Measurements from ENCODE around the gene PDPR. TPM values are rescaled to one million over a fixed set of nuclear protein-coding genes. Genes with fewer than 3 reads are reported as not detected.
A peak's percentile ranks its signal among the peaks of the same experiment; 100 is the strongest.
"Not testable (repeated sequence)": the region's sequence is repeated elsewhere in the genome, so short reads cannot be mapped to it uniquely, and the experiment has no call there.

PDPR gene
- total RNA-seq, 3 donors from 2014 or later (not counting 1 experiment from before 2014, with no cell fraction given), result 50.0 to 73.9 (median 52.0) TPM

DNA sequence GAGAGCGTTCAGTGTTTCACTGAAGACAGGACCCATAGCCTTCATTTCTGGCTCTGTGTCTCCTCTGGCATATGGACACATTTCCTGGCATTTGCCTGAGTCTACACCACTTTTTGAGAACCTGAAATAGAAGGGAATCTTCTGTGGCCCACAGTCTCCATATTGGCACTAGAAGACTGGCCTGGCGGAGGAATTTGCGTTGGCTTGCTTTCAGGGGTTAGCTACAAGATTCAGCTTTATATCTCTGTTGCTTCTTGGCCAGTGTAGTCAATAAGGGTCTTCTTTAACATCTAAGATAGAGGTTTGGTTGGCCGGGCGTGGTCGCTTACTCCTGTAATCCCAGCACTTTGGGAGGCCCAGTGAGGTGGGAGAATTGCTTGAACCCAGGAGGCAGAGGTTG is 46.7 kb downstream of the PDPR start:
- Mint-ChIP-seq H3K27me3 (ENCODE audit: low read depth in 2 of 2) (no peaks in the 10 kb centered on the region), H3K4me1 (peaks cover 0 to 5% of the 10 kb centered on the region in 2 donors)
- intact Hi-C loops (cut with micrococcal nuclease), result loop anchor here (10.0 kb wide), 1 partner anchor 494 kb away; no protein-coding TSS in a partner anchor

DNA sequence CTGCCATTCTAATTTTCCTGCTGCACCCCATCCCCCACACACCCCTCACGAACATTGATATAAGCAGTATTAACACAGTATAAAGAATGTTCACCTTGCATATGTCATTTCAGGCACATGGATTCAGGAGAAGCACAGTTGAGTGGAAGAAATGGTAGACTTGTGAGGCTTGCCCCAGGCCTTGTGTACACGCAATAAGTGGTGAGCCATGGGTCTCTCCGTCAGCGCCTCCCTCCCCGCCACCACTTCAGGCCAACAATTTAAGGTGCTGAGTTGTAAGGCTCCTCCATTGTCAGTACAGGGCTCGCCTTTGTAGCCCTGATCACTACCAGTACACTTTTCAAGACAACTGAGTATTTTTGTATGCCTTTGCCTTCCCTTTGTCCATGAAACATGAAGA is 47.2 kb downstream of the PDPR start:
- intact Hi-C loops (cut with micrococcal nuclease), result loop anchor here (10.0 kb wide), 1 partner anchor 493 kb away; no protein-coding TSS in a partner anchor
- peak in 1 of 2 donors; percentile 7 for DNase-seq
- TF ChIP-seq, protein P1, sequence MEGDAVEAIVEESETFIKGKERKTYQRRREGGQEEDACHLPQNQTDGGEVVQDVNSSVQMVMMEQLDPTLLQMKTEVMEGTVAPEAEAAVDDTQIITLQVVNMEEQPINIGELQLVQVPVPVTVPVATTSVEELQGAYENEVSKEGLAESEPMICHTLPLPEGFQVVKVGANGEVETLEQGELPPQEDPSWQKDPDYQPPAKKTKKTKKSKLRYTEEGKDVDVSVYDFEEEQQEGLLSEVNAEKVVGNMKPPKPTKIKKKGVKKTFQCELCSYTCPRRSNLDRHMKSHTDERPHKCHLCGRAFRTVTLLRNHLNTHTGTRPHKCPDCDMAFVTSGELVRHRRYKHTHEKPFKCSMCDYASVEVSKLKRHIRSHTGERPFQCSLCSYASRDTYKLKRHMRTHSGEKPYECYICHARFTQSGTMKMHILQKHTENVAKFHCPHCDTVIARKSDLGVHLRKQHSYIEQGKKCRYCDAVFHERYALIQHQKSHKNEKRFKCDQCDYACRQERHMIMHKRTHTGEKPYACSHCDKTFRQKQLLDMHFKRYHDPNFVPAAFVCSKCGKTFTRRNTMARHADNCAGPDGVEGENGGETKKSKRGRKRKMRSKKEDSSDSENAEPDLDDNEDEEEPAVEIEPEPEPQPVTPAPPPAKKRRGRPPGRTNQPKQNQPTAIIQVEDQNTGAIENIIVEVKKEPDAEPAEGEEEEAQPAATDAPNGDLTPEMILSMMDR (IDR thresholded peaks at IDR 0.05), result no peak
- Histone ChIP-seq H3K36me3 (ENCODE audit: control insufficient read depth, insufficient read depth, low read length) (peaks cover 67% of the 10 kb centered on the region), H3K4me1 (ENCODE audit: control insufficient read depth, insufficient read depth, low read length) (peaks cover 7% of the 10 kb centered on the region), H3K9me3 (ENCODE audit: control insufficient read depth, insufficient read depth, low read length) (no peaks in the 10 kb centered on the region), H3K27ac (ENCODE audit: low read length) (no peak overlapping the region), H3K4me3 (ENCODE audit: low read length) (no peak overlapping the region), H3K27me3 (ENCODE audit: control insufficient read depth, insufficient read depth, low read length) (no peaks in the 10 kb centered on the region)
- H3K4me3 Mint-ChIP-seq, result no peak overlapping the region
- peaks cover 10% of the 10 kb centered on the region for H3K36me3 Mint-ChIP-seq
- 98% methylated on average over 6 of the region's 6 CpGs for WGBS (ENCODE audit: insufficient coverage)
- no peak for ATAC-seq
- no peaks in the 10 kb centered on the region for H3K9me3 Mint-ChIP-seq
- peak overlapping the region in 1 of 2 donors; percentile 37 for H3K27ac Mint-ChIP-seq
- H3K27me3 Mint-ChIP-seq (ENCODE audit: low read depth in 2 of 2), result no peaks in the 10 kb centered on the region
- H3K4me1 Mint-ChIP-seq, result peaks cover 0 to 5% of the 10 kb centered on the region in 2 donors

More for the DNA sequence above, 46.7 kb downstream of the PDPR start:
- H3K4me3 ChIP-seq (ENCODE audit: low read length), result no peak overlapping the region
- Mint-ChIP-seq H3K9me3 (no peaks in the 10 kb centered on the region), H3K27ac (no peak overlapping the region), H3K4me3 (no peak overlapping the region), H3K36me3 (peaks cover 10% of the 10 kb centered on the region)
- peaks cover 72% of the 10 kb centered on the region for H3K36me3 ChIP-seq (ENCODE audit: control insufficient read depth, insufficient read depth, low read length)
- no peak overlapping the region for H3K27ac ChIP-seq (ENCODE audit: low read length)
- H3K4me1 ChIP-seq (ENCODE audit: control insufficient read depth, insufficient read depth, low read length), result peaks cover 7% of the 10 kb centered on the region
- DNase-seq, result peak in 1 of 2 donors; percentile 1
- no peak for ATAC-seq
- WGBS (ENCODE audit: insufficient coverage), result 99% methylated on average over 6 of the region's 6 CpGs
- no peaks in the 10 kb centered on the region for H3K27me3 ChIP-seq (ENCODE audit: control insufficient read depth, insufficient read depth, low read length)
- H3K9me3 ChIP-seq (ENCODE audit: control insufficient read depth, insufficient read depth, low read length), result no peaks in the 10 kb centered on the region
- TF ChIP-seq, protein P1 (IDR thresholded peaks at IDR 0.05), result no peak

DNA sequence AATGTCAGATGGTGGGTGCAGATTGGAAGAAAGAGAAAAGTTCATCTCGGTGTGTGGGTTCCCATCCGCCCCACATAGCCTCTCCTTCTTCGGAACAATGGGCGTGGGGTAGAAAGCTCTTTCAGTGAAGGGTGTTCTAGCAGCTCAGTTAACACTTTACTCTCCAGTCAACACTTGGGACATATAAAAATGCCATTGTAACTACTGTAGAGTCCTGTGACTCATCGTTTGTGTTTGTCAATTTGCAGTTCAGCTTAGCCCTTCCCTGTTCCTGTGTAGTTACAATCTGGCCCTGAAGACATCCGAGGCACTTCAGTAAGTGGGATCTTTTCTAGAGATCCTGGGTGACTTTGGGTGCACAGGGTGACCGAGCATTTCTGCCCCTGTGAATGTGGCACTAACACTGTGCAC is 47.9 kb downstream of the PDPR start:
- Histone ChIP-seq H3K4me1 (ENCODE audit: control insufficient read depth, insufficient read depth, low read length) (peaks cover 7% of the 10 kb centered on the region), H3K4me3 (ENCODE audit: low read length) (no peak overlapping the region), H3K27ac (ENCODE audit: low read length) (no peak overlapping the region), H3K36me3 (ENCODE audit: control insufficient read depth, insufficient read depth, low read length) (peaks cover 60% of the 10 kb centered on the region), H3K27me3 (ENCODE audit: control insufficient read depth, insufficient read depth, low read length) (no peaks in the 10 kb centered on the region), H3K9me3 (ENCODE audit: control insufficient read depth, insufficient read depth, low read length) (no peaks in the 10 kb centered on the region)
- Mint-ChIP-seq H3K9me3 (no peaks in the 10 kb centered on the region), H3K27ac (peak overlapping the region in 1 of 2 donors; percentile 37), H3K4me3 (no peak overlapping the region), H3K27me3 (ENCODE audit: low read depth in 2 of 2) (no peaks in the 10 kb centered on the region), H3K4me1 (peaks cover 0 to 5% of the 10 kb centered on the region in 2 donors), H3K36me3 (peaks cover 10% of the 10 kb centered on the region)
- DNase-seq (peak in 1 of 2 donors; percentile 5), ATAC-seq (no peak)
- intact Hi-C loops (cut with micrococcal nuclease), result loop anchor here (10.0 kb wide), 1 partner anchor 493 kb away; no protein-coding TSS in a partner anchor
- TF ChIP-seq, protein P1 (IDR thresholded peaks at IDR 0.05), result no peak
- WGBS (ENCODE audit: insufficient coverage), result 92% methylated on average over 7 of the region's 7 CpGs

DNA sequence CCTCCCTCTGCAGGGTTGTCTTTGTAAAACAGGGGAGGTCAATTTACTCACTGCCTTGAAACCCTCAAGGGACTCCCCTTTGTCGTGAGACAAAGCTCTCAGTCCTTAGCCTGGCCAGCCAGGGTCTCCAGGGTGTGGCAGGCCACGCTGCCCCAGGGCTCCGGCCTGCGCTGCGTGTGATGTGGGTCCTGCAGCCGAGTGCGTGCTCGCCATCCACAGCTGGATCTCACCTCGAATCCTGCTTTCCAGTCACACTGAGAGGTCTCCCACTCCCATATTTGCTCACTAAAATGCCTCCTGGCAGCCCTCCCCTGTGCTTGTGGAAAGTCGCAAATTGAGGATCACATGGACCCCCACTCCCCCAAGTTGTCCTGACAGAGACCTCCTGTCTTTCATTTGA is 49.5 kb downstream of the PDPR start:
- DNase-seq (peak in 1 of 2 donors; percentile 4), ATAC-seq (no peak)
- no peak overlapping the region for H3K4me3 ChIP-seq (ENCODE audit: low read length)
- TF ChIP-seq, protein P1 (IDR thresholded peaks at IDR 0.05), result no peak
- peaks cover 45% of the 10 kb centered on the region for H3K36me3 ChIP-seq (ENCODE audit: control insufficient read depth, insufficient read depth, low read length)
- H3K4me3 Mint-ChIP-seq, result no peak overlapping the region
- H3K36me3 Mint-ChIP-seq, result peaks cover 10% of the 10 kb centered on the region
- intact Hi-C loops (cut with micrococcal nuclease), result loop anchor here (10.0 kb wide), 1 partner anchor 491 kb away; no protein-coding TSS in a partner anchor
- no peaks in the 10 kb centered on the region for H3K27me3 Mint-ChIP-seq (ENCODE audit: low read depth in 2 of 2)
- H3K4me1 Mint-ChIP-seq, result peaks cover 0 to 5% of the 10 kb centered on the region in 2 donors
- peaks cover 7% of the 10 kb centered on the region for H3K4me1 ChIP-seq (ENCODE audit: control insufficient read depth, insufficient read depth, low read length)
- no peak overlapping the region for H3K27ac Mint-ChIP-seq
- no peaks in the 10 kb centered on the region for H3K9me3 Mint-ChIP-seq
- H3K9me3 ChIP-seq (ENCODE audit: control insufficient read depth, insufficient read depth, low read length), result no peaks in the 10 kb centered on the region
- WGBS (ENCODE audit: insufficient coverage), result 93% methylated on average over 10 of the region's 10 CpGs
- no peak overlapping the region for H3K27ac ChIP-seq (ENCODE audit: low read length)
- H3K27me3 ChIP-seq (ENCODE audit: control insufficient read depth, insufficient read depth, low read length), result no peaks in the 10 kb centered on the region

DNA sequence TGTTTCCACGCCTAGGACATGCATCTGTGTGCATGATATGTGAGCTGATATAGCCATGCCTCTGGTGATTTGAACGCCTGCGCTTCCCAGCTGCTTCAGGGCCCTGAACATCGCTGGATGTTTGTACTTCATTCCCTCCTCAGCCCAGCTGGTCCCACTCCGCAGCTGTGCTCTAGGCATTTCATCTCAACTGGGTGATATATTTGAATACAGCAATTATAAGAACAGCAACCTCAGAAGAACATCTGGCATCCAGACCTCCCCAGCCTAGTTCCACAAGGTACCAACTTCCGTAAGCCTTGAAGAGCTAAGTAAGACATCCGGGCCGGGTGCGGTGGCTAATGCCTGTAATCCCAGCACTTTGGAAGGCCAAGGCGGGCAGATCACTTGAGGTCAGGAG is 52.6 kb downstream of the PDPR start:
- not testable (repeated sequence) for H3K9me3 Mint-ChIP-seq; H3K4me1 ChIP-seq (ENCODE audit: control insufficient read depth, insufficient read depth, low read length); H3K27ac ChIP-seq (ENCODE audit: low read length); DNase-seq; H3K4me3 ChIP-seq (ENCODE audit: low read length); ATAC-seq; H3K4me3 Mint-ChIP-seq; H3K9me3 ChIP-seq (ENCODE audit: control insufficient read depth, insufficient read depth, low read length); H3K36me3 Mint-ChIP-seq; H3K27ac Mint-ChIP-seq; H3K4me1 Mint-ChIP-seq; H3K27me3 ChIP-seq (ENCODE audit: control insufficient read depth, insufficient read depth, low read length); H3K27me3 Mint-ChIP-seq (ENCODE audit: low read depth in 2 of 2)
- peaks cover 14% of the 10 kb centered on the region for H3K36me3 ChIP-seq (ENCODE audit: control insufficient read depth, insufficient read depth, low read length)
- 93% methylated on average over 4 of the region's 10 CpGs for WGBS (ENCODE audit: insufficient coverage)
- intact Hi-C loops (cut with micrococcal nuclease), result loop anchor here (10.0 kb wide), 1 partner anchor 488 kb away; no protein-coding TSS in a partner anchor
